GM23338 (cell line): ENCODE measurements around the gene ALG14. TPM values are rescaled to one million over a fixed set of nuclear protein-coding genes. Genes with fewer than 3 reads are reported as not detected.

Experiments
- ATAC-seq: fragments of 200-7000 bp; cut with Tn5 transposase; 3 replicates; pipeline ENCODE4 v1.9.1; 2020
- DNase-seq: peaks from one replicate; pipeline ENCODE4 v3.0.0-alpha.2; 2015; ENCODE audit warnings: low spot score
- H2AFZ ChIP-seq: fragments of 200-600 bp; sonication (generic); 2 replicates; pipeline ENCODE4 v1.8.0; 2016; ENCODE audit warnings: antibody characterized with exemption, mild to moderate bottlenecking, moderate library complexity
- H3F3A ChIP-seq: fragments of 200-600 bp; sonication (generic); replicated peaks from 2 replicates; pipeline ENCODE4 v1.8.0; 2017; ENCODE audit warnings: antibody characterized with exemption, mixed run types, low read depth
- H3K27ac ChIP-seq: fragments of 200-600 bp; sonication (generic); 2 replicates; pipeline ENCODE4 v1.6.1; 2016; ENCODE audit warnings: low read depth
- H3K27me3 ChIP-seq: fragments of 200-600 bp; sonication (generic); 2 replicates; pipeline ENCODE4 v1.8.0; 2016; ENCODE audit warnings: mild to moderate bottlenecking, mixed run types, moderate library complexity; ENCODE audit not compliant: insufficient read depth
- H3K36me3 ChIP-seq: fragments of 200-600 bp; sonication (generic); 2 replicates; pipeline ENCODE4 v1.8.0; 2016; ENCODE audit warnings: mild to moderate bottlenecking; ENCODE audit not compliant: insufficient read depth
- H3K4me1 ChIP-seq: fragments of 200-600 bp; sonication (generic); 2 replicates; pipeline ENCODE4 v1.8.0; 2016; ENCODE audit warnings: mild to moderate bottlenecking, moderate library complexity; ENCODE audit not compliant: insufficient read depth
- H3K4me2 ChIP-seq: fragments of 200-600 bp; sonication (generic); 2 replicates; pipeline ENCODE4 v1.7.1; 2017; ENCODE audit warnings: mixed run types
- H3K4me3 ChIP-seq: fragments of 200-600 bp; sonication (generic); 2 replicates; pipeline ENCODE4 v1.6.1; 2016; ENCODE audit warnings: mixed run types
- H3K79me2 ChIP-seq: fragments of 200-600 bp; sonication (generic); replicated peaks from 2 replicates; pipeline ENCODE4 v1.8.0; 2017; ENCODE audit warnings: mild to moderate bottlenecking; ENCODE audit not compliant: insufficient read depth
- H3K9me2 ChIP-seq: fragments of 200-600 bp; sonication (generic); 2 replicates; pipeline ENCODE4 v1.8.0; 2017; ENCODE audit not compliant: insufficient read depth
- H4K20me1 ChIP-seq: fragments of 200-600 bp; sonication (generic); replicated peaks from 2 replicates; pipeline ENCODE4 v1.8.0; 2017; ENCODE audit warnings: mild to moderate bottlenecking; ENCODE audit not compliant: insufficient read depth
- H3K27ac Mint-ChIP-seq: 2 replicates; pipeline ENCODE4 v1.8.0; 2020; ENCODE audit warnings: inconsistent platforms, mild to moderate bottlenecking, moderate library complexity, mixed read lengths
- H3K27me3 Mint-ChIP-seq: 3 replicates; pipeline ENCODE4 v1.8.0; 2022; ENCODE audit warnings: low read depth, mild to moderate bottlenecking, moderate library complexity, mixed read lengths, inconsistent platforms; ENCODE audit not compliant: insufficient read depth, poor library complexity
- H3K36me3 Mint-ChIP-seq: 3 replicates; pipeline ENCODE4 v1.8.0; 2021; ENCODE audit warnings: low read depth, mild to moderate bottlenecking, inconsistent platforms, moderate library complexity, mixed read lengths
- H3K4me1 Mint-ChIP-seq: 3 replicates; pipeline ENCODE4 v1.8.0; 2020; ENCODE audit warnings: mild to moderate bottlenecking, inconsistent platforms, mixed read lengths
- H3K4me3 Mint-ChIP-seq: 3 replicates; pipeline ENCODE4 v1.8.0; 2021; ENCODE audit warnings: moderate library complexity, mild to moderate bottlenecking, inconsistent platforms, mixed read lengths
- H3K9me3 Mint-ChIP-seq: 3 replicates; pipeline ENCODE4 v1.8.0; 2020; ENCODE audit warnings: moderate library complexity, mild to moderate bottlenecking, inconsistent platforms, mixed read lengths
- CREB1 ChIP-seq: fragments of 250-450 bp; sonication (Bioruptor Pico); IDR thresholded peaks from 2 replicates; pipeline ENCODE4 v1.5.0; 2020; ENCODE audit warnings: low read depth, mild to moderate bottlenecking, moderate library complexity
- EZH2 ChIP-seq: fragments of 200-600 bp; sonication (generic); IDR thresholded peaks from one replicate; pipeline ENCODE4 v1.8.0; 2017; ENCODE audit warnings: antibody characterized with exemption, mild to moderate bottlenecking, low read depth; ENCODE audit not compliant: unreplicated experiment
- EZH2phosphoT487 ChIP-seq: fragments of 200-600 bp; sonication (generic); IDR thresholded peaks from one replicate; pipeline ENCODE4 v1.8.1; 2018; ENCODE audit warnings: antibody characterized with exemption; ENCODE audit not compliant: unreplicated experiment
- JUNB ChIP-seq: IDR thresholded peaks from one replicate; pipeline ENCODE4 v1.6.1; 2016; ENCODE audit warnings: antibody characterized with exemption; ENCODE audit not compliant: unreplicated experiment
- NANOG ChIP-seq: IDR thresholded peaks from 2 replicates; pipeline ENCODE4 v1.6.1; 2016; ENCODE audit warnings: antibody characterized with exemption, borderline replicate concordance
- POLR2AphosphoS5 ChIP-seq: IDR thresholded peaks from 2 replicates; pipeline ENCODE4 v1.6.1; 2016; ENCODE audit warnings: antibody characterized with exemption, low read depth
- STAT1 ChIP-seq: IDR thresholded peaks from one replicate; pipeline ENCODE4 v1.6.1; 2016; ENCODE audit warnings: antibody characterized with exemption; ENCODE audit not compliant: unreplicated experiment
- ZNF114 ChIP-seq: fragments of 250-450 bp; sonication (Bioruptor Pico); IDR thresholded peaks from 2 replicates; pipeline ENCODE4 v1.5.0; 2020; ENCODE audit warnings: mild to moderate bottlenecking, moderate library complexity
- polyA plus RNA-seq: library from polyadenylated mRNA; unstranded; fragments of >200 nt; fragmentation: Nextera tagmentation; extraction: Ambion mirVana; gene quantifications from 2 replicates; pipeline ENCODE4 v1.2.1, GENCODE V29; 2016
- total RNA-seq: library from RNA; depleted of rRNA; stranded (reverse); fragments of >200 nt; shearing (Covaris generic); gene quantifications from 2 replicates; pipeline ENCODE4 v1.2.3, GENCODE V29; 2014
- TF ChIP-seq, protein P1 (sequence below), 2 experiments: fragments of 200-600 bp in 1 of 2; sonication (generic) in 1 of 2; conservative IDR thresholded peaks; 2 replicates each; pipeline versions ENCODE4 v1.5.1 to v1.6.1; 2016 to 2017; ENCODE audit warnings: antibody characterized with exemption in 2 of 2, low read depth in 2 of 2, mild to moderate bottlenecking in 2 of 2, moderate library complexity in 1 of 2
- TF ChIP-seq, protein P2 (sequence below): IDR thresholded peaks from one replicate; pipeline ENCODE4 v1.6.1; 2018; ENCODE audit warnings: antibody characterized with exemption; ENCODE audit not compliant: unreplicated experiment

Gene ALG14
- total and polyA plus RNA-seq, 2 experiments from 2014 or later: 0.42 to 2.8 TPM

GRCh38 chr1:94983171-94983739 is 89.5 kb downstream of the ALG14 start:
- Histone ChIP-seq H3K79me2 (no peaks in the 10 kb centered on the region), H3K9me2 (0 out of 2 replicates have a peak, but pooled peaks cover 6% of the 10 kb centered on the region), H3K36me3 (no peaks in the 10 kb centered on the region), H3K27ac (no peak overlapping the region), H3K27me3 (no peaks in the 10 kb centered on the region), H4K20me1 (no peaks in the 10 kb centered on the region), H3F3A (no peaks in the 10 kb centered on the region), H3K4me1 (no peaks in the 10 kb centered on the region), H3K4me2 (no peak overlapping the region), H3K4me3 (no peak overlapping the region), H2AFZ (no peak overlapping the region)
- TF ChIP-seq, protein P1, sequence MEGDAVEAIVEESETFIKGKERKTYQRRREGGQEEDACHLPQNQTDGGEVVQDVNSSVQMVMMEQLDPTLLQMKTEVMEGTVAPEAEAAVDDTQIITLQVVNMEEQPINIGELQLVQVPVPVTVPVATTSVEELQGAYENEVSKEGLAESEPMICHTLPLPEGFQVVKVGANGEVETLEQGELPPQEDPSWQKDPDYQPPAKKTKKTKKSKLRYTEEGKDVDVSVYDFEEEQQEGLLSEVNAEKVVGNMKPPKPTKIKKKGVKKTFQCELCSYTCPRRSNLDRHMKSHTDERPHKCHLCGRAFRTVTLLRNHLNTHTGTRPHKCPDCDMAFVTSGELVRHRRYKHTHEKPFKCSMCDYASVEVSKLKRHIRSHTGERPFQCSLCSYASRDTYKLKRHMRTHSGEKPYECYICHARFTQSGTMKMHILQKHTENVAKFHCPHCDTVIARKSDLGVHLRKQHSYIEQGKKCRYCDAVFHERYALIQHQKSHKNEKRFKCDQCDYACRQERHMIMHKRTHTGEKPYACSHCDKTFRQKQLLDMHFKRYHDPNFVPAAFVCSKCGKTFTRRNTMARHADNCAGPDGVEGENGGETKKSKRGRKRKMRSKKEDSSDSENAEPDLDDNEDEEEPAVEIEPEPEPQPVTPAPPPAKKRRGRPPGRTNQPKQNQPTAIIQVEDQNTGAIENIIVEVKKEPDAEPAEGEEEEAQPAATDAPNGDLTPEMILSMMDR (conservative IDR thresholded peaks at IDR 0.05; ENCODE audit: low read depth in 2 of 2): no peak
- TF ChIP-seq POLR2AphosphoS5 (no peak), STAT1 (no peak)
- Mint-ChIP-seq H3K4me3 (no peak overlapping the region), H3K4me1 (no peaks in the 10 kb centered on the region), H3K9me3 (no peaks in the 10 kb centered on the region), H3K36me3 (no peaks in the 10 kb centered on the region), H3K27me3 (no peaks in the 10 kb centered on the region), H3K27ac (no peak overlapping the region)
- ATAC-seq: no peak
- no peak for DNase-seq

- H3K9me3 Mint-ChIP-seq: no peaks in the 10 kb centered on the region
- no peaks in the 10 kb centered on the region for H3K36me3 Mint-ChIP-seq
- no peaks in the 10 kb centered on the region for H3K9me2 ChIP-seq
- no peaks in the 10 kb centered on the region for H3K4me1 Mint-ChIP-seq
- H3K79me2 ChIP-seq: no peaks in the 10 kb centered on the region
- no peak overlapping the region for H3K4me3 ChIP-seq
- no peak for ATAC-seq
- H3F3A ChIP-seq: no peaks in the 10 kb centered on the region
- H3K27ac Mint-ChIP-seq: no peak overlapping the region
- no peaks in the 10 kb centered on the region for H3K4me1 ChIP-seq
- no peak overlapping the region for H2AFZ ChIP-seq
- peaks cover 2% of the 10 kb centered on the region for H3K27me3 Mint-ChIP-seq
- no peaks in the 10 kb centered on the region for H3K36me3 ChIP-seq
- no peak for DNase-seq
- H3K27me3 ChIP-seq: no peaks in the 10 kb centered on the region
- no peaks in the 10 kb centered on the region for H4K20me1 ChIP-seq
- no peak overlapping the region for H3K4me2 ChIP-seq
- H3K27ac ChIP-seq: no peak overlapping the region
- H3K4me3 Mint-ChIP-seq: no peak overlapping the region
- TF ChIP-seq CREB1 (CRISPR knock-in tag) (no peak), EZH2phosphoT487 (no peak), JUNB (no peak), NANOG (no peak), POLR2AphosphoS5 (no peak), STAT1 (no peak), EZH2 (no peak), ZNF114 (CRISPR knock-in tag) (no peak)
- TF ChIP-seq, protein P1 (conservative IDR thresholded peaks at IDR 0.05; ENCODE audit: low read depth in 2 of 2): no peak
- TF ChIP-seq, protein P2, sequence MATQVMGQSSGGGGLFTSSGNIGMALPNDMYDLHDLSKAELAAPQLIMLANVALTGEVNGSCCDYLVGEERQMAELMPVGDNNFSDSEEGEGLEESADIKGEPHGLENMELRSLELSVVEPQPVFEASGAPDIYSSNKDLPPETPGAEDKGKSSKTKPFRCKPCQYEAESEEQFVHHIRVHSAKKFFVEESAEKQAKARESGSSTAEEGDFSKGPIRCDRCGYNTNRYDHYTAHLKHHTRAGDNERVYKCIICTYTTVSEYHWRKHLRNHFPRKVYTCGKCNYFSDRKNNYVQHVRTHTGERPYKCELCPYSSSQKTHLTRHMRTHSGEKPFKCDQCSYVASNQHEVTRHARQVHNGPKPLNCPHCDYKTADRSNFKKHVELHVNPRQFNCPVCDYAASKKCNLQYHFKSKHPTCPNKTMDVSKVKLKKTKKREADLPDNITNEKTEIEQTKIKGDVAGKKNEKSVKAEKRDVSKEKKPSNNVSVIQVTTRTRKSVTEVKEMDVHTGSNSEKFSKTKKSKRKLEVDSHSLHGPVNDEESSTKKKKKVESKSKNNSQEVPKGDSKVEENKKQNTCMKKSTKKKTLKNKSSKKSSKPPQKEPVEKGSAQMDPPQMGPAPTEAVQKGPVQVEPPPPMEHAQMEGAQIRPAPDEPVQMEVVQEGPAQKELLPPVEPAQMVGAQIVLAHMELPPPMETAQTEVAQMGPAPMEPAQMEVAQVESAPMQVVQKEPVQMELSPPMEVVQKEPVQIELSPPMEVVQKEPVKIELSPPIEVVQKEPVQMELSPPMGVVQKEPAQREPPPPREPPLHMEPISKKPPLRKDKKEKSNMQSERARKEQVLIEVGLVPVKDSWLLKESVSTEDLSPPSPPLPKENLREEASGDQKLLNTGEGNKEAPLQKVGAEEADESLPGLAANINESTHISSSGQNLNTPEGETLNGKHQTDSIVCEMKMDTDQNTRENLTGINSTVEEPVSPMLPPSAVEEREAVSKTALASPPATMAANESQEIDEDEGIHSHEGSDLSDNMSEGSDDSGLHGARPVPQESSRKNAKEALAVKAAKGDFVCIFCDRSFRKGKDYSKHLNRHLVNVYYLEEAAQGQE: no peak
Measured at GRCh38 chr1:94982398-94982797, 90.4 kb downstream of the ALG14 start.
